Measurements from ENCODE around the gene CEP120.

GRCh38 chr5:123360201-123360571, 63.0 kb downstream of the CEP120 start:
- TF ChIP-seq CTCF (IDR thresholded peaks at IDR 0.05 in 4 of 5, conservative IDR thresholded peaks at IDR 0.05 in 1 of 5) (no peak), POLR2A (IDR thresholded peaks at IDR 0.05) (no peak)

Data from gastrocnemius medialis (tissue), 4 donors.